ENCODE measurements around the gene SERPINE2. TPM values are rescaled to one million over a fixed set of nuclear protein-coding genes. Genes with fewer than 3 reads are reported as not detected.

SERPINE2 gene
- total RNA-seq, 1 experiment from 2014 or later = 93.3 TPM

GRCh38 chr2:224038830-224039079 lies 331 bp downstream of the SERPINE2 start:
- Histone ChIP-seq H3K27ac (ENCODE audit: low read depth, low read length) (peak overlapping the region; percentile 67; the same call in 1 of the 2 replicates), H3K36me3 (ENCODE audit: control insufficient read depth in 1 of 2, insufficient read depth in 2 of 2, low read length in 2 of 2) (no peaks in the 10 kb centered on the region), H3K4me1 (ENCODE audit: control insufficient read depth in 1 of 2, insufficient read depth in 2 of 2, low read length in 2 of 2) (peaks cover 7 to 18% of the 10 kb centered on the region in 2 experiments; a peak in 3 of 4 replicates), H2AFZ (ENCODE audit: low read depth, low read length, poor library complexity, severe bottlenecking) (no peak overlapping the region), H3K4me2 (ENCODE audit: low read length) (peak overlapping the region; percentile 94), H3K9me2 (ENCODE audit: insufficient read depth) (no peaks in the 10 kb centered on the region), H3K79me2 (ENCODE audit: insufficient read depth, low read length) (peaks cover 24% of the 10 kb centered on the region), H3K9ac (ENCODE audit: low read length) (peak overlapping the region; percentile 61), H3K9me3 (ENCODE audit: control insufficient read depth in 1 of 2, insufficient read depth in 1 of 2, low read depth in 1 of 2, low read length in 2 of 2) (no peaks in the 10 kb centered on the region), H3K27me3 (ENCODE audit: insufficient read depth, low read length) (no peaks in the 10 kb centered on the region; the same call in 1 of the 2 replicates), H4K20me1 (ENCODE audit: insufficient read depth) (no peaks in the 10 kb centered on the region), H3K4me3 (replicated peaks in 1 of 2; ENCODE audit: low read depth in 1 of 2, low read length in 2 of 2) (peak overlapping the region; percentile 68 to 72)
- no peak for TF ChIP-seq SP1 (IDR thresholded peaks at IDR 0.05; ENCODE audit: low read depth)
- no peak for TF ChIP-seq ZFX (IDR thresholded peaks at IDR 0.05)
- no peak for TF ChIP-seq CBX3 (IDR thresholded peaks at IDR 0.05; ENCODE audit: low read depth)
- TF ChIP-seq ZNF274 (IDR thresholded peaks at IDR 0.05; ENCODE audit: low read depth, low read length) = no peak
- TF ChIP-seq, protein P1, sequence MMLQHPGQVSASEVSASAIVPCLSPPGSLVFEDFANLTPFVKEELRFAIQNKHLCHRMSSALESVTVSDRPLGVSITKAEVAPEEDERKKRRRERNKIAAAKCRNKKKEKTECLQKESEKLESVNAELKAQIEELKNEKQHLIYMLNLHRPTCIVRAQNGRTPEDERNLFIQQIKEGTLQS (IDR thresholded peaks at IDR 0.05) = no peak
- TF ChIP-seq RAD21 (IDR thresholded peaks at IDR 0.05; ENCODE audit: low read depth) = no peak
- TF ChIP-seq SIN3A (IDR thresholded peaks at IDR 0.05; ENCODE audit: low read depth) = no peak
- no peak for TF ChIP-seq REST (IDR thresholded peaks at IDR 0.05; ENCODE audit: low read depth)
- TF ChIP-seq TCF7L2 (IDR thresholded peaks at IDR 0.05; ENCODE audit: borderline replicate concordance, extremely low read depth, insufficient read depth, insufficient read length) = no peak
- TF ChIP-seq POLR2A (IDR thresholded peaks at IDR 0.05; ENCODE audit: borderline replicate concordance, extremely low read depth, insufficient read depth, insufficient read length) = no peak
- TF ChIP-seq EGR1 (IDR thresholded peaks at IDR 0.05; ENCODE audit: low read depth) = no peak
- TF ChIP-seq FOSL1 (IDR thresholded peaks at IDR 0.05; ENCODE audit: low read depth) = no peak
- no peak for TF ChIP-seq ELF1 (IDR thresholded peaks at IDR 0.05; ENCODE audit: borderline replicate concordance, low read depth)
- ChIA-PET RAD21 (ENCODE audit: low non-redundant PET in 1 of 2, low total read pairs in 2 of 2, uncharacterized antibody in 2 of 2, unreplicated experiment in 2 of 2) (interaction anchor here (1.1 to 1.5 kb wide), 3 partner anchors 107 to 246 kb away, joined by 3 to 9 read pairs (median 4); no protein-coding TSS in a partner anchor), POLR2A (interaction anchor here (0.7 to 1.4 kb wide), 4 partner anchors 48 to 244 kb away, joined by 3 to 4 read pairs (median 3); no protein-coding TSS in a partner anchor), CTCF (interaction anchor here (0.7 to 1.4 kb wide), 4 partner anchors 45 to 246 kb away, joined by 5 to 6 read pairs (median 6); no protein-coding TSS in a partner anchor)
- no TSS peak for BruUV-seq (replicated peaks)
- intact Hi-C loops (cut with micrococcal nuclease) = loop anchor here (1.0 to 5.0 kb wide), 3 partner anchors 46 to 246 kb away; no protein-coding TSS in a partner anchor
- DNase-seq (ENCODE audit: low read depth, low spot score) (no peak), ATAC-seq (peak; percentile 50)

Measured in HCT116 (cell line).